Endothelial cell of umbilical vein (primary cell): ENCODE results near the gene FAM216A.

Experiments
- POLR2A ChIP-seq: IDR thresholded peaks from 2 replicates; pipeline ENCODE4 v1.6.1; 2012; ENCODE audit warnings: low read depth, mild to moderate bottlenecking, control low read depth, low read length
- TF ChIP-seq, protein P1 (sequence below), 2 donors: IDR thresholded peaks; 1 replicate in 1 of 2; 2 replicates in 1 of 2; pipeline ENCODE4 v1.5.1; 2011; ENCODE audit warnings: low read length in 2 of 2, mild to moderate bottlenecking in 2 of 2, moderate library complexity in 2 of 2, control low read depth in 1 of 2, inconsistent platforms in 1 of 2, low read depth in 1 of 2; ENCODE audit not compliant: insufficient read depth in 1 of 2; ENCODE audit errors: extremely low read depth in 1 of 2
- TF ChIP-seq, protein P2 (sequence below): IDR thresholded peaks from 2 replicates; pipeline ENCODE4 v1.6.1; 2011; ENCODE audit not compliant: insufficient read depth, insufficient read length

DNA sequence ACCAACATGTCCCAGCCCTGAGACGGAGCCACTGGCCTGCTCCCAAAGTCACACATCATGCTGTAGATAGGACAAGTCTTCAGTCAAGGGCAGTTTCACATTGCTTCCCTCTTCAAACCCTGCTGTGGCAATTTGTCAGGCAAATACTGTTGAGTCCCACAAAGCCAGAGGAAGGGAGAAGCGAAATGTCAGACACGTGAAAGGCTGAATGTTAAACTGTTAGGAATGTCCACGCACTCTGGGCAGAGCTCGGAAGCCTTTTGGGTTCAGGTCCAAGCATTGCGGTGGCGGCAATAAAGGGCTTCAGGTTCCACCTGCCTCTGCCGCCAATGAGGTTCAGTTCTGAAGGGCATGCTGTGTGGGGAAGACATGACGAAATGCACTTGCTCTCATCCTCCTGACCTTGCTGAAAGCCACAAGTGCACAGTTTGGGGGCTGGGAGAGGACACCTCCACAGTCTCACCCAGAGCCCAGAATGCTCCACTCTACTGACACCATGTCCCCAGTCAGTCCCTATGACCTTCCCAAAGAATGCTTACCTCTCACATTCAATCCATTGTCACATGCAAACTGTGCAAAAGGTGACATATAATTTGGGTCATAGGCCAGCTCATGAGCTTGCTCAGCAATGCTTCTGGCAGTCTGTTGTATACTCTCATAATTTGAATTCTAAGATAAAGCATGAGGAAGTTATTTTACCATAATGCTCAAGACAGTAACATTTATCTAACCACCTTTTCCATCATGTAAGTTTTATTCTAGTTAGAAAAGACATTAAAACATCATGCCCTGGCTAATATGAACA, 69.2 kb downstream of the FAM216A start:
- TF ChIP-seq, protein P1, sequence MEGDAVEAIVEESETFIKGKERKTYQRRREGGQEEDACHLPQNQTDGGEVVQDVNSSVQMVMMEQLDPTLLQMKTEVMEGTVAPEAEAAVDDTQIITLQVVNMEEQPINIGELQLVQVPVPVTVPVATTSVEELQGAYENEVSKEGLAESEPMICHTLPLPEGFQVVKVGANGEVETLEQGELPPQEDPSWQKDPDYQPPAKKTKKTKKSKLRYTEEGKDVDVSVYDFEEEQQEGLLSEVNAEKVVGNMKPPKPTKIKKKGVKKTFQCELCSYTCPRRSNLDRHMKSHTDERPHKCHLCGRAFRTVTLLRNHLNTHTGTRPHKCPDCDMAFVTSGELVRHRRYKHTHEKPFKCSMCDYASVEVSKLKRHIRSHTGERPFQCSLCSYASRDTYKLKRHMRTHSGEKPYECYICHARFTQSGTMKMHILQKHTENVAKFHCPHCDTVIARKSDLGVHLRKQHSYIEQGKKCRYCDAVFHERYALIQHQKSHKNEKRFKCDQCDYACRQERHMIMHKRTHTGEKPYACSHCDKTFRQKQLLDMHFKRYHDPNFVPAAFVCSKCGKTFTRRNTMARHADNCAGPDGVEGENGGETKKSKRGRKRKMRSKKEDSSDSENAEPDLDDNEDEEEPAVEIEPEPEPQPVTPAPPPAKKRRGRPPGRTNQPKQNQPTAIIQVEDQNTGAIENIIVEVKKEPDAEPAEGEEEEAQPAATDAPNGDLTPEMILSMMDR (IDR thresholded peaks at IDR 0.05; ENCODE audit: extremely low read depth in 1 of 2, insufficient read depth in 1 of 2, low read depth in 1 of 2, low read length in 2 of 2) = no peak
- TF ChIP-seq, protein P2, sequence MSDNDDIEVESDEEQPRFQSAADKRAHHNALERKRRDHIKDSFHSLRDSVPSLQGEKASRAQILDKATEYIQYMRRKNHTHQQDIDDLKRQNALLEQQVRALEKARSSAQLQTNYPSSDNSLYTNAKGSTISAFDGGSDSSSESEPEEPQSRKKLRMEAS = no peak
- TF ChIP-seq POLR2A = no peak
